WI38 (cell line): Measurements from ENCODE around the gene CASD1.

Experiments used
- H3K4me3 ChIP-seq: 2 replicates; pipeline ENCODE4 v1.5.1; 2011; ENCODE audit warnings: low read depth, mild to moderate bottlenecking, control low read depth, low read length
- TF ChIP-seq, protein P1 (sequence below): IDR thresholded peaks from 2 replicates; pipeline ENCODE4 v1.5.1; 2012; ENCODE audit warnings: low read depth, mild to moderate bottlenecking, control low read depth, low read length

CASD1 gene

GRCh38 chr7:94562525-94562924 is 52.9 kb downstream of the CASD1 start:
- H3K4me3 ChIP-seq, result no peak overlapping the region
- TF ChIP-seq, protein P1, sequence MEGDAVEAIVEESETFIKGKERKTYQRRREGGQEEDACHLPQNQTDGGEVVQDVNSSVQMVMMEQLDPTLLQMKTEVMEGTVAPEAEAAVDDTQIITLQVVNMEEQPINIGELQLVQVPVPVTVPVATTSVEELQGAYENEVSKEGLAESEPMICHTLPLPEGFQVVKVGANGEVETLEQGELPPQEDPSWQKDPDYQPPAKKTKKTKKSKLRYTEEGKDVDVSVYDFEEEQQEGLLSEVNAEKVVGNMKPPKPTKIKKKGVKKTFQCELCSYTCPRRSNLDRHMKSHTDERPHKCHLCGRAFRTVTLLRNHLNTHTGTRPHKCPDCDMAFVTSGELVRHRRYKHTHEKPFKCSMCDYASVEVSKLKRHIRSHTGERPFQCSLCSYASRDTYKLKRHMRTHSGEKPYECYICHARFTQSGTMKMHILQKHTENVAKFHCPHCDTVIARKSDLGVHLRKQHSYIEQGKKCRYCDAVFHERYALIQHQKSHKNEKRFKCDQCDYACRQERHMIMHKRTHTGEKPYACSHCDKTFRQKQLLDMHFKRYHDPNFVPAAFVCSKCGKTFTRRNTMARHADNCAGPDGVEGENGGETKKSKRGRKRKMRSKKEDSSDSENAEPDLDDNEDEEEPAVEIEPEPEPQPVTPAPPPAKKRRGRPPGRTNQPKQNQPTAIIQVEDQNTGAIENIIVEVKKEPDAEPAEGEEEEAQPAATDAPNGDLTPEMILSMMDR, result no peak

DNA sequence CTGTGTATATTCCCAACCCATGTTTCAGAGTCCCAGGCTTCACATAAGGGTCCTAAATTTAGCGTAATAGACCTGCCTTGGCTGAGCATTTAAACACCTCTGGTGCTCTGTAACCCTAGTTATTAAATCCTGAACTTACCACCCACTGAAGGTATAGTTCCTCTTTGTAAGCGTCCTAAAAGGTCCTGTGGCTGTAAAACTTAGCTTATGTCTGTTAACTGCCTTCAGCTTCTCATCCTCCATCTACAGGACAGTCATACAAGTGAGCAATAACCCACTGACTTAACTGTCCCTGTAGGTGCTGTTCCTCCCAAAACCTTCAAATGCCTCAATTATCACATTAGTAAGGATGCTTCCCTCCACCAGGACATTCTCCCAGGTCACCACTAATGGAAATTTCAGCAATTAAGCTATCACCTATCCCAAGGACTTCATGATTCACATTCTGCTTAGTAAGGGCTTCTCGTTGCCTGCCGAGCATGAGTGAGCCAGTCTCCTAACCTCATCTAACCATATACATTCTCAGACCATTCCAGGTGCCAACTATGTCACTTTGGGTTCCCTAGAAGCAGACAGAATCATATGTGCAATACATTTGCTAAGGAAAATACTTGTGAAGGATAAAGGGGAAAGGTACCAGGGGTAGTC is 55.8 kb downstream of the CASD1 start:
- H3K4me3 ChIP-seq, result no peak overlapping the region
- TF ChIP-seq, protein P1, result no peak

GRCh38 chr7:94567396-94567795 is 57.8 kb downstream of the CASD1 start:
- TF ChIP-seq, protein P1, result no peak
- no peak overlapping the region for H3K4me3 ChIP-seq

GRCh38 chr7:94571816-94572215 is 62.2 kb downstream of the CASD1 start:
- TF ChIP-seq, protein P1, result no peak
- H3K4me3 ChIP-seq, result no peak overlapping the region

DNA sequence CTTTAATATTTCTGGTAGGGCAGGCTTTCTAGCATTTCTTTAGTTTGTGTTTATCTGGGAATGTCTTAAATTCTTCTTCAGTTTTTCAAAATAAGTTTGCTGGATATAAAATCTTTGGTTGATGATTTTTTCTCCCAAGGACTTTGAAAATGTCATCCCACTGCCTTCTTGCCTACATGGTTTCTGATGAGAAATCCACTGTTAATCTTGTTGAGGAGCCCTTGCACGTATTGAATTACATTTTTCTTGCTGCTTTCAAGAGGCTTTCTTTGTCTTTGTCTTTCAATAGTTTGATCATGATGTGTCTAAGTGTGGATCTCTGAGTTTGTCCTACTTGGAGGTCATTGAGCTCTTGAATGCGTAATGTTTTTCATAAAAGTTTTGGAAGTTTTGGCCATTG is 66.0 kb downstream of the CASD1 start:
- no peak overlapping the region for H3K4me3 ChIP-seq
- TF ChIP-seq, protein P1, result no peak

DNA sequence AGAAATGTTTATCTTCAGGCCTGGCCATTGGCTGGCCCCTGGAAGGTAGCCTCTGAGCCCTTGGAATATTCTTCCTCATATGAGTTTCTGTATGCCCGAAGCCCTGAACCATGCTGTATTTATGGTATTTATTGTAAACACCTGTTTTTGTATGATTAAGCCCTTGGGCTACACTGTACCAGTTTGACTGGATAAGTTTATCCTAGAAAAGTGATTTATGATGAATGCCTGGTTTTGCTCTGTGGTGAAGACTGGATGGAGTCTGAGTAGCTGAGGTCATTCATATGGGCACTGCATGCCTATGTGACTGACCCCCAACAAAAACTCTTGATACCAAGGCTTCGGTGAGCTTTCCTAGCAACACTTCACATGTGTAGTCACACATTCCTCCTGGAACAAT is 66.7 kb downstream of the CASD1 start:
- TF ChIP-seq, protein P1, result no peak
- no peak overlapping the region for H3K4me3 ChIP-seq

GRCh38 chr7:94577357-94577756 is 67.7 kb downstream of the CASD1 start:
- TF ChIP-seq, protein P1, result no peak
- no peak overlapping the region for H3K4me3 ChIP-seq
